ENCODE results near the gene DNLZ. TPM values are rescaled to one million over a fixed set of nuclear protein-coding genes. Genes with fewer than 3 reads are reported as not detected.

DNLZ gene
- total RNA-seq, 2 experiments from 2014 or later: 16.8 to 21.2 TPM

DNA sequence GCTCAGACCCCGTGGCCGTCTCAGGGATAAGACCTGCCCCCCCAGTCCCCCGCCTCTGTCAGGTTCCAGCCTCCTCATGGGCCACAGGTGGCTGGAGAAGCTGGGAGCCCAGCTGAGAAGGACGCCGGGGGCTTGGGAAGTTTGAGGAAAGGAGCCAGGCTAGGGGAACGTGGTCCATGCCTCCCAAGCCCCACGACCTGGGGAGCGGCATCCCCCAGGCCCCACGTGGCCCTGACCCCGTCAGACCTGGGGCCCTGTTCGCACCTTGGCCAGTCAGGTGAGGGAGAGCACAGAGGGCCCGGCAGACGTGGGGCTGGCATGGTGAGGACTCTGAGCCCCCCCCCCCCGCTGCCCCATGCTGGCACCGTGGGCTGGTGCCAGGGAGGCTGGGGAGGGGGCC is 32.5 kb downstream of the DNLZ start:
- no peak overlapping the region for H3K4me3 ChIP-seq (ENCODE audit: low read depth, low read length, poor library complexity, severe bottlenecking)
- CTCF ChIA-PET (ENCODE audit: unreplicated experiment): no interaction called here
- H3K27ac ChIP-seq (ENCODE audit: low read depth, low read length, poor library complexity, severe bottlenecking): no peak overlapping the region
- TF ChIP-seq EZH2phosphoT487 (IDR thresholded peaks at IDR 0.05; ENCODE audit: borderline replicate concordance, low read depth, low read length): no peak
- TF ChIP-seq, protein P1, sequence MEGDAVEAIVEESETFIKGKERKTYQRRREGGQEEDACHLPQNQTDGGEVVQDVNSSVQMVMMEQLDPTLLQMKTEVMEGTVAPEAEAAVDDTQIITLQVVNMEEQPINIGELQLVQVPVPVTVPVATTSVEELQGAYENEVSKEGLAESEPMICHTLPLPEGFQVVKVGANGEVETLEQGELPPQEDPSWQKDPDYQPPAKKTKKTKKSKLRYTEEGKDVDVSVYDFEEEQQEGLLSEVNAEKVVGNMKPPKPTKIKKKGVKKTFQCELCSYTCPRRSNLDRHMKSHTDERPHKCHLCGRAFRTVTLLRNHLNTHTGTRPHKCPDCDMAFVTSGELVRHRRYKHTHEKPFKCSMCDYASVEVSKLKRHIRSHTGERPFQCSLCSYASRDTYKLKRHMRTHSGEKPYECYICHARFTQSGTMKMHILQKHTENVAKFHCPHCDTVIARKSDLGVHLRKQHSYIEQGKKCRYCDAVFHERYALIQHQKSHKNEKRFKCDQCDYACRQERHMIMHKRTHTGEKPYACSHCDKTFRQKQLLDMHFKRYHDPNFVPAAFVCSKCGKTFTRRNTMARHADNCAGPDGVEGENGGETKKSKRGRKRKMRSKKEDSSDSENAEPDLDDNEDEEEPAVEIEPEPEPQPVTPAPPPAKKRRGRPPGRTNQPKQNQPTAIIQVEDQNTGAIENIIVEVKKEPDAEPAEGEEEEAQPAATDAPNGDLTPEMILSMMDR (conservative IDR thresholded peaks at IDR 0.05; ENCODE audit: low read length): no peak
- no peaks in the 10 kb centered on the region for H3K9me3 ChIP-seq (ENCODE audit: low read length)
- H4K20me1 ChIP-seq (ENCODE audit: insufficient read depth, low read length): no peaks in the 10 kb centered on the region
- BruUV-seq (replicated peaks): no TSS peak
- H3K4me1 ChIP-seq (ENCODE audit: insufficient read depth, low read length, poor library complexity, severe bottlenecking): no peaks in the 10 kb centered on the region
- H3K79me2 ChIP-seq (ENCODE audit: insufficient read depth, low read depth, low read length): no peaks in the 10 kb centered on the region
- POLR2A ChIA-PET: no interaction called here
- H3K9me2 ChIP-seq (ENCODE audit: insufficient read depth, low read length): no peaks in the 10 kb centered on the region
- no peak overlapping the region for H3K4me2 ChIP-seq (ENCODE audit: low read length)
- intact Hi-C loops (cut with micrococcal nuclease; ENCODE audit: unreplicated experiment): no loop called here
- H3K36me3 ChIP-seq (ENCODE audit: insufficient read depth, low read length): no peaks in the 10 kb centered on the region
- DNase-seq (ENCODE audit: low spot score): no peak
- no peak overlapping the region for H2AFZ ChIP-seq (ENCODE audit: low read length)

DNA sequence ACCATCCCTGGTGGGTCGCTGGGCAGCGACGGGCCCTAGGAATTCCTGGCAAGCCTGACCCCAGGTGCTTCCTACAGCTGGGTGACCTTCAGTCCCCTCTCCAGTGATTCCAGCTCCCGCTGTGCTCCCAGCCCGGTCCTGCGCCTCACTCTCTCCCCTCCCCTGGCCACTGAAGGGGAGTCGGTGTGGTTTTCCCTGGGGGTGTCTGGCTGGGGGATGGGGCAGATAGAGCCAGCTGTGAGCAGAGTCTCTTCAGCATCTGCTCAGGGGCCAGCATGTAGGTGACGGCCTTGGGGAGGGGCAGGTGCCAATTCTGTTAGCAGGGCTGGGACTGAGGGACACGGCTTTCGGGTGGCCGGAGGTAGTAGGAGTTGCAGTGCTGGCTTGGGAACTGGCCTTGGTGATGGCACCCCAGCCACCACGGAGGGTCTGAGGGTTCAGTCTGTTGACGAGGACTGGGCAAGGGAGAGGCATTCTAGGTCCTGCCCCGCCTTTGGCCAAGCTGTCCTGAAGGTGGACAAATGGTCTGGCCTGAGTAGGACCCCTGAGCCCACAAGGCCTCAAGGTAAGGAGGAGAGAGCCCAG is 33.0 kb downstream of the DNLZ start:
- POLR2A ChIA-PET: no interaction called here
- no peaks in the 10 kb centered on the region for H3K9me3 ChIP-seq (ENCODE audit: low read length)
- intact Hi-C loops (cut with micrococcal nuclease; ENCODE audit: unreplicated experiment): no loop called here
- DNase-seq (ENCODE audit: low spot score): no peak
- no peak overlapping the region for H3K4me3 ChIP-seq (ENCODE audit: low read depth, low read length, poor library complexity, severe bottlenecking)
- H3K79me2 ChIP-seq (ENCODE audit: insufficient read depth, low read depth, low read length): no peaks in the 10 kb centered on the region
- H3K4me2 ChIP-seq (ENCODE audit: low read length): no peak overlapping the region
- no TSS peak for BruUV-seq (replicated peaks)
- TF ChIP-seq, protein P1 (conservative IDR thresholded peaks at IDR 0.05; ENCODE audit: low read length): no peak
- TF ChIP-seq EZH2phosphoT487 (IDR thresholded peaks at IDR 0.05; ENCODE audit: borderline replicate concordance, low read depth, low read length): no peak
- no peaks in the 10 kb centered on the region for H4K20me1 ChIP-seq (ENCODE audit: insufficient read depth, low read length)
- no peak overlapping the region for H2AFZ ChIP-seq (ENCODE audit: low read length)
- H3K9me2 ChIP-seq (ENCODE audit: insufficient read depth, low read length): no peaks in the 10 kb centered on the region
- H3K27ac ChIP-seq (ENCODE audit: low read depth, low read length, poor library complexity, severe bottlenecking): no peak overlapping the region
- no peaks in the 10 kb centered on the region for H3K4me1 ChIP-seq (ENCODE audit: insufficient read depth, low read length, poor library complexity, severe bottlenecking)
- no peaks in the 10 kb centered on the region for H3K36me3 ChIP-seq (ENCODE audit: insufficient read depth, low read length)
- CTCF ChIA-PET (ENCODE audit: unreplicated experiment): no interaction called here

DNA sequence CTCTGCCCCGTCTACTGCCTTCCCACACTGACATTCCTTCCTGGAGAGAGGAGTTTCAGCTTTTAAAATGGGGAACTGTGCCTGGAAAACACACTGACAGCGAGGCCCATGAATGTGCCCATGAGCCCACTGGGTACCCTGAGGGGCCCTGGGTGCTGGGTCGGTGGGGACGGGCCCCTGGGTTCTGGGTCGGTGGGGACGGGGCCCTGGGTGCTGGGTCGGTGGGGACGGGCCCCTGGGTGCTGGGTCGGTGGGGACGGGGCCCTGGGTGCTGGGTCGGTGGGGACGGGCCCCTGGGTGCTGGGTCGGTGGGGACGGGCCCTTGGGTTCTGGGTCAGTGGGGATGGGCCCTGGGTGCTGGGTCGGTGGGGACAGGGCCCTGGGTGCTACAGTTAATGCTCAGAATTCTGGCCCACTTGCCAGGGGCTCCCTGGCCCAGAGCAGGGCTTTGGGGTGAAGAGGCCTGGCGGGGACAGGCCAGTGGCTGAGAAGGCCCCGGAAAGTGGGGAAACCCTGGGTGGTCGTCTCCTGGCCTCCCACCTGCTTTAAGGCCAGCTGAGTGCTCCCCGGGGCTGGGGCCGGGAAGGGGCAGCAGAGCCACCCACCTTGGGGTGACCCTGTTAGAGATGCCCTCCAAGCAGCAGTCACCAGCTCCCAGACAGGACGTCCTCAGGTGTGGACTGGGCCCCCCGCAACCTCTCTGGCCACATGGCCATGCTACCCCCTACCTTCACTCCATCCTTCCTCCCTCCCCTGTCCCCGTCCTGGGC is 33.7 kb downstream of the DNLZ start:
- intact Hi-C loops (cut with micrococcal nuclease; ENCODE audit: unreplicated experiment): no loop called here
- Histone ChIP-seq H3K27ac (ENCODE audit: low read depth, low read length, poor library complexity, severe bottlenecking) (no peak overlapping the region), H2AFZ (ENCODE audit: low read length) (no peak overlapping the region), H3K4me1 (ENCODE audit: insufficient read depth, low read length, poor library complexity, severe bottlenecking) (no peaks in the 10 kb centered on the region), H4K20me1 (ENCODE audit: insufficient read depth, low read length) (no peaks in the 10 kb centered on the region), H3K4me2 (ENCODE audit: low read length) (no peak overlapping the region), H3K4me3 (ENCODE audit: low read depth, low read length, poor library complexity, severe bottlenecking) (no peak overlapping the region), H3K79me2 (ENCODE audit: insufficient read depth, low read depth, low read length) (no peaks in the 10 kb centered on the region), H3K36me3 (ENCODE audit: insufficient read depth, low read length) (no peaks in the 10 kb centered on the region), H3K9me3 (ENCODE audit: low read length) (no peaks in the 10 kb centered on the region), H3K9me2 (ENCODE audit: insufficient read depth, low read length) (no peaks in the 10 kb centered on the region)
- CTCF ChIA-PET (ENCODE audit: unreplicated experiment): no interaction called here
- POLR2A ChIA-PET: no interaction called here
- DNase-seq (ENCODE audit: low spot score): no peak
- BruUV-seq (replicated peaks): no TSS peak
- no peak for TF ChIP-seq EZH2phosphoT487 (IDR thresholded peaks at IDR 0.05; ENCODE audit: borderline replicate concordance, low read depth, low read length)
